ENCODE results near the gene L2HGDH.
A peak's percentile ranks its signal among the peaks of the same experiment; 100 is the strongest.
"Not testable (repeated sequence)": the region's sequence is repeated elsewhere in the genome, so short reads cannot be mapped to it uniquely, and the experiment has no call there.

Gene L2HGDH

GRCh38 chr14:50311972-50312733 is at the start of gene L2HGDH, which contains the start of gene DMAC2L:
Gene L2HGDH (minus strand): TSS chr14:50312229. CDS start chr14:50312150, 79 bp downstream.
Gene DMAC2L (plus strand): TSS chr14:50312324. CDS start chr14:50321488, 9,164 bp downstream.
- peak; percentile 49 for DNase-seq

GRCh38 chr14:50360851-50361250 is 48.8 kb upstream of the L2HGDH start:
- no peak for DNase-seq

- DNase-seq: no peak
Measured at GRCh38 chr14:50360093-50360492, 48.1 kb upstream of the L2HGDH start.

- no peak for DNase-seq
Measured at GRCh38 chr14:50359631-50360030, 47.6 kb upstream of the L2HGDH start.

GRCh38 chr14:50357753-50358395 is 45.8 kb upstream of the L2HGDH start:
- DNase-seq: no peak

GRCh38 chr14:50357124-50357523 is 45.1 kb upstream of the L2HGDH start:
- DNase-seq: no peak

GRCh38 chr14:50356283-50356682 is 44.3 kb upstream of the L2HGDH start:
- DNase-seq: not testable (repeated sequence)

- DNase-seq: no peak
Measured at GRCh38 chr14:50355692-50356091, 43.7 kb upstream of the L2HGDH start.

- DNase-seq: no peak
Measured at GRCh38 chr14:50354527-50354926, 42.5 kb upstream of the L2HGDH start.

- DNase-seq: no peak
Measured at GRCh38 chr14:50353126-50353525, 41.1 kb upstream of the L2HGDH start.

GRCh38 chr14:50352584-50352983 is 40.6 kb upstream of the L2HGDH start:
- no peak for DNase-seq

GRCh38 chr14:50350975-50351374 is 38.9 kb upstream of the L2HGDH start:
- no peak for DNase-seq

GRCh38 chr14:50348933-50349332 is 36.9 kb upstream of the L2HGDH start:
- no peak for DNase-seq

- DNase-seq: no peak
Measured at GRCh38 chr14:50347521-50347920, 35.5 kb upstream of the L2HGDH start.

GRCh38 chr14:50345846-50346422 is 33.9 kb upstream of the L2HGDH start:
- DNase-seq: no peak

- no peak for DNase-seq
Measured at GRCh38 chr14:50344876-50345563, 33.0 kb upstream of the L2HGDH start.

- DNase-seq: no peak
Measured at GRCh38 chr14:50344116-50344775, 32.2 kb upstream of the L2HGDH start.

GRCh38 chr14:50343434-50343833 is 31.4 kb upstream of the L2HGDH start:
- DNase-seq: no peak

- no peak for DNase-seq
Measured at GRCh38 chr14:50342221-50343078, 30.4 kb upstream of the L2HGDH start.

- DNase-seq: no peak
Measured at GRCh38 chr14:50340963-50341362, 28.9 kb upstream of the L2HGDH start.

GRCh38 chr14:50340045-50340444 is 28.0 kb upstream of the L2HGDH start:
- no peak for DNase-seq
